ENCODE results near the gene SPAG5. TPM values are rescaled to one million over a fixed set of nuclear protein-coding genes. Genes with fewer than 3 reads are reported as not detected.

The SPAG5 gene
- total RNA-seq, 1 experiment from 2014 or later = 58.1 TPM

- Histone ChIP-seq H3K27ac (ENCODE audit: low read length) (no peak overlapping the region), H3K9me2 (replicated peaks; ENCODE audit: insufficient read depth, low read length) (no peaks in the 10 kb centered on the region), H3K4me2 (ENCODE audit: low read depth, low read length, poor library complexity, severe bottlenecking) (no peak overlapping the region), H3K4me3 (ENCODE audit: low read length) (no peak overlapping the region), H3K79me2 (ENCODE audit: low read length) (no peaks in the 10 kb centered on the region), H4K20me1 (ENCODE audit: insufficient read depth, low read depth, low read length) (no peaks in the 10 kb centered on the region), H3K9ac (ENCODE audit: low read length) (no peak overlapping the region), H3K27me3 (ENCODE audit: low read length) (no peaks in the 10 kb centered on the region), H3K9me3 (ENCODE audit: low read length) (no peaks in the 10 kb centered on the region), H3K4me1 (ENCODE audit: low read length) (no peaks in the 10 kb centered on the region), H3K36me3 (ENCODE audit: insufficient read depth, low read length) (no peaks in the 10 kb centered on the region; the same call in 1 of the 2 replicates), H2AFZ (ENCODE audit: low read length) (no peak overlapping the region)
- DNase-seq = no peak
Measured at GRCh38 chr17:28541439-28541838, 57.4 kb downstream of the SPAG5 start.

GRCh38 chr17:28540231-28540630 lies 58.6 kb downstream of the SPAG5 start:
- DNase-seq = no peak
- no peak overlapping the region for H3K9ac ChIP-seq (ENCODE audit: low read length)
- H3K9me2 ChIP-seq (replicated peaks; ENCODE audit: insufficient read depth, low read length) = no peaks in the 10 kb centered on the region
- no peaks in the 10 kb centered on the region for H3K36me3 ChIP-seq (ENCODE audit: insufficient read depth, low read length)
- no peaks in the 10 kb centered on the region for H3K79me2 ChIP-seq (ENCODE audit: low read length)
- H2AFZ ChIP-seq (ENCODE audit: low read length) = no peak overlapping the region
- no peaks in the 10 kb centered on the region for H4K20me1 ChIP-seq (ENCODE audit: insufficient read depth, low read depth, low read length)
- no peaks in the 10 kb centered on the region for H3K4me1 ChIP-seq (ENCODE audit: low read length)
- no peak overlapping the region for H3K27ac ChIP-seq (ENCODE audit: low read length)
- H3K27me3 ChIP-seq (ENCODE audit: low read length) = no peaks in the 10 kb centered on the region
- no peak overlapping the region for H3K4me2 ChIP-seq (ENCODE audit: low read depth, low read length, poor library complexity, severe bottlenecking)
- no peak overlapping the region for H3K4me3 ChIP-seq (ENCODE audit: low read length)
- H3K9me3 ChIP-seq (ENCODE audit: low read length) = no peaks in the 10 kb centered on the region

- Histone ChIP-seq H3K9ac (ENCODE audit: low read length) (no peak overlapping the region), H3K27me3 (ENCODE audit: low read length) (no peaks in the 10 kb centered on the region), H2AFZ (ENCODE audit: low read length) (no peak overlapping the region), H3K9me2 (replicated peaks; ENCODE audit: insufficient read depth, low read length) (no peaks in the 10 kb centered on the region), H3K9me3 (ENCODE audit: low read length) (no peaks in the 10 kb centered on the region), H3K4me3 (ENCODE audit: low read length) (no peak overlapping the region), H4K20me1 (ENCODE audit: insufficient read depth, low read depth, low read length) (no peaks in the 10 kb centered on the region), H3K4me1 (ENCODE audit: low read length) (no peaks in the 10 kb centered on the region), H3K27ac (ENCODE audit: low read length) (no peak overlapping the region), H3K79me2 (ENCODE audit: low read length) (no peaks in the 10 kb centered on the region), H3K4me2 (ENCODE audit: low read depth, low read length, poor library complexity, severe bottlenecking) (no peak overlapping the region), H3K36me3 (ENCODE audit: insufficient read depth, low read length) (no peaks in the 10 kb centered on the region)
- no peak for DNase-seq
Measured at GRCh38 chr17:28538296-28538895, 60.4 kb downstream of the SPAG5 start.

GRCh38 chr17:28537219-28537610 lies 61.6 kb downstream of the SPAG5 start:
- H3K36me3 ChIP-seq (ENCODE audit: insufficient read depth, low read length) = no peaks in the 10 kb centered on the region
- no peaks in the 10 kb centered on the region for H3K79me2 ChIP-seq (ENCODE audit: low read length)
- no peaks in the 10 kb centered on the region for H3K9me2 ChIP-seq (replicated peaks; ENCODE audit: insufficient read depth, low read length)
- no peaks in the 10 kb centered on the region for H3K4me1 ChIP-seq (ENCODE audit: low read length)
- DNase-seq = no peak
- H2AFZ ChIP-seq (ENCODE audit: low read length) = no peak overlapping the region
- H4K20me1 ChIP-seq (ENCODE audit: insufficient read depth, low read depth, low read length) = no peaks in the 10 kb centered on the region
- H3K4me3 ChIP-seq (ENCODE audit: low read length) = no peak overlapping the region
- no peak overlapping the region for H3K9ac ChIP-seq (ENCODE audit: low read length)
- no peak overlapping the region for H3K4me2 ChIP-seq (ENCODE audit: low read depth, low read length, poor library complexity, severe bottlenecking)
- no peaks in the 10 kb centered on the region for H3K27me3 ChIP-seq (ENCODE audit: low read length)
- H3K27ac ChIP-seq (ENCODE audit: low read length) = no peak overlapping the region
- H3K9me3 ChIP-seq (ENCODE audit: low read length) = no peaks in the 10 kb centered on the region

- H3K79me2 ChIP-seq (ENCODE audit: low read length) = no peaks in the 10 kb centered on the region
- H3K4me2 ChIP-seq (ENCODE audit: low read depth, low read length, poor library complexity, severe bottlenecking) = no peak overlapping the region
- no peaks in the 10 kb centered on the region for H3K27me3 ChIP-seq (ENCODE audit: low read length)
- H3K4me3 ChIP-seq (ENCODE audit: low read length) = no peak overlapping the region
- no peaks in the 10 kb centered on the region for H3K9me3 ChIP-seq (ENCODE audit: low read length)
- no peak for DNase-seq
- H3K9me2 ChIP-seq (replicated peaks; ENCODE audit: insufficient read depth, low read length) = no peaks in the 10 kb centered on the region
- no peak overlapping the region for H2AFZ ChIP-seq (ENCODE audit: low read length)
- H3K27ac ChIP-seq (ENCODE audit: low read length) = no peak overlapping the region
- H4K20me1 ChIP-seq (ENCODE audit: insufficient read depth, low read depth, low read length) = no peaks in the 10 kb centered on the region
- no peaks in the 10 kb centered on the region for H3K36me3 ChIP-seq (ENCODE audit: insufficient read depth, low read length)
- no peak overlapping the region for H3K9ac ChIP-seq (ENCODE audit: low read length)
- H3K4me1 ChIP-seq (ENCODE audit: low read length) = no peaks in the 10 kb centered on the region
Measured at GRCh38 chr17:28536532-28537218, 62.1 kb downstream of the SPAG5 start.

GRCh38 chr17:28534740-28535375 lies 64.0 kb downstream of the SPAG5 start:
- H3K27me3 ChIP-seq (ENCODE audit: low read length) = no peaks in the 10 kb centered on the region
- H4K20me1 ChIP-seq (ENCODE audit: insufficient read depth, low read depth, low read length) = no peaks in the 10 kb centered on the region

GRCh38 chr17:28533091-28533807 lies 65.6 kb downstream of the SPAG5 start:
- no peaks in the 10 kb centered on the region for H3K79me2 ChIP-seq (ENCODE audit: low read length)
- no peak overlapping the region for H3K4me2 ChIP-seq (ENCODE audit: low read depth, low read length, poor library complexity, severe bottlenecking)
- H3K27ac ChIP-seq (ENCODE audit: low read length) = no peak overlapping the region
- no peaks in the 10 kb centered on the region for H3K9me3 ChIP-seq (ENCODE audit: low read length)
- H4K20me1 ChIP-seq (ENCODE audit: insufficient read depth, low read depth, low read length) = no peaks in the 10 kb centered on the region
- H3K9ac ChIP-seq (ENCODE audit: low read length) = no peak overlapping the region
- H3K4me1 ChIP-seq (ENCODE audit: low read length) = no peaks in the 10 kb centered on the region
- H2AFZ ChIP-seq (ENCODE audit: low read length) = no peak overlapping the region
- no peaks in the 10 kb centered on the region for H3K36me3 ChIP-seq (ENCODE audit: insufficient read depth, low read length)
- no peaks in the 10 kb centered on the region for H3K9me2 ChIP-seq (replicated peaks; ENCODE audit: insufficient read depth, low read length)
- no peak overlapping the region for H3K4me3 ChIP-seq (ENCODE audit: low read length)
- DNase-seq = no peak
- no peaks in the 10 kb centered on the region for H3K27me3 ChIP-seq (ENCODE audit: low read length)

More at GRCh38 chr17:28534740-28535375, 64.0 kb downstream of the SPAG5 start:
- Histone ChIP-seq H3K79me2 (ENCODE audit: low read length) (no peaks in the 10 kb centered on the region), H3K27ac (ENCODE audit: low read length) (no peak overlapping the region), H3K4me1 (ENCODE audit: low read length) (no peaks in the 10 kb centered on the region), H3K36me3 (ENCODE audit: insufficient read depth, low read length) (no peaks in the 10 kb centered on the region), H3K9me2 (replicated peaks; ENCODE audit: insufficient read depth, low read length) (no peaks in the 10 kb centered on the region), H3K4me2 (ENCODE audit: low read depth, low read length, poor library complexity, severe bottlenecking) (no peak overlapping the region), H3K9ac (ENCODE audit: low read length) (no peak overlapping the region), H3K4me3 (ENCODE audit: low read length) (no peak overlapping the region), H3K9me3 (ENCODE audit: low read length) (no peaks in the 10 kb centered on the region), H2AFZ (ENCODE audit: low read length) (no peak overlapping the region)
- no peak for DNase-seq
